T-helper 2 cell treated with Interferon-gamma antibody and Interleukin-4, amounts not matched to agents 5 μg/mL and 100 μg/mL, for 36 hours (primary cell): Measurements from ENCODE around the gene MTHFD1L.
"Not testable (repeated sequence)": the region's sequence is repeated elsewhere in the genome, so short reads cannot be mapped to it uniquely, and the experiment has no call there.

Experiments
- DNase-seq: peaks from one replicate; pipeline ENCODE4 v3.0.0; 2021; ENCODE audit warnings: low spot score
- H3K27ac Mint-ChIP-seq: one replicate; pipeline ENCODE4 v1.8.0; 2021; ENCODE audit warnings: mild to moderate bottlenecking, mixed read lengths
- H3K27me3 Mint-ChIP-seq: one replicate; pipeline ENCODE4 v1.8.0; 2021; ENCODE audit warnings: low read depth, mixed read lengths
- H3K36me3 Mint-ChIP-seq: one replicate; pipeline ENCODE4 v1.8.0; 2021; ENCODE audit warnings: low read depth, mixed read lengths
- H3K4me1 Mint-ChIP-seq: one replicate; pipeline ENCODE4 v1.8.0; 2021; ENCODE audit warnings: low read depth, mixed read lengths
- H3K4me3 Mint-ChIP-seq: one replicate; pipeline ENCODE4 v1.8.0; 2022; ENCODE audit warnings: mild to moderate bottlenecking, moderate library complexity, mixed read lengths
- H3K9me3 Mint-ChIP-seq: one replicate; pipeline ENCODE4 v1.8.0; 2021; ENCODE audit warnings: mixed read lengths

MTHFD1L gene

GRCh38 chr6:150865406-150866146 is at the start of gene MTHFD1L:
Gene MTHFD1L (plus strand): TSS chr6:150865702. CDS start chr6:150865823, 121 bp downstream.
- DNase-seq: peak; percentile 80
- Mint-ChIP-seq H3K4me1 (peaks cover 43% of the 10 kb centered on the region), H3K27me3 (peaks cover 20% of the 10 kb centered on the region), H3K9me3 (no peaks in the 10 kb centered on the region), H3K4me3 (peak within 1 kb of the TSS; percentile 96), H3K36me3 (peaks cover 7% of the 10 kb centered on the region), H3K27ac (peak within 1 kb of the TSS; percentile 88)

- H3K4me3 Mint-ChIP-seq, H3K4me1 Mint-ChIP-seq, H3K36me3 Mint-ChIP-seq, DNase-seq, H3K27ac Mint-ChIP-seq, H3K9me3 Mint-ChIP-seq: not testable (repeated sequence)
- H3K27me3 Mint-ChIP-seq: peaks cover 15% of the 10 kb centered on the region
These were observed 48.9 kb upstream of the MTHFD1L start for GRCh38 chr6:150816554-150816953.

- H3K27ac Mint-ChIP-seq: no peak overlapping the region
These were observed 42.6 kb upstream of the MTHFD1L start for GRCh38 chr6:150822932-150823331.

GRCh38 chr6:150826788-150827187 is 38.7 kb upstream of the MTHFD1L start:
- H3K4me1 Mint-ChIP-seq: no peaks in the 10 kb centered on the region
- H3K27me3 Mint-ChIP-seq: peaks cover 7% of the 10 kb centered on the region
- no peaks in the 10 kb centered on the region for H3K36me3 Mint-ChIP-seq
- H3K4me3 Mint-ChIP-seq: no peak overlapping the region
- no peaks in the 10 kb centered on the region for H3K9me3 Mint-ChIP-seq
- H3K27ac Mint-ChIP-seq: no peak overlapping the region
- no peak for DNase-seq

More at GRCh38 chr6:150822932-150823331, 42.6 kb upstream of the MTHFD1L start:
- peaks cover 7% of the 10 kb centered on the region for H3K27me3 Mint-ChIP-seq
- no peaks in the 10 kb centered on the region for H3K36me3 Mint-ChIP-seq
- H3K4me1 Mint-ChIP-seq: no peaks in the 10 kb centered on the region
- DNase-seq: no peak
- H3K9me3 Mint-ChIP-seq: no peaks in the 10 kb centered on the region
- no peak overlapping the region for H3K4me3 Mint-ChIP-seq

- not testable (repeated sequence) for H3K4me1 Mint-ChIP-seq, DNase-seq, H3K4me3 Mint-ChIP-seq, H3K27me3 Mint-ChIP-seq, H3K27ac Mint-ChIP-seq, H3K9me3 Mint-ChIP-seq, H3K36me3 Mint-ChIP-seq
These were observed 37.4 kb upstream of the MTHFD1L start for GRCh38 chr6:150828107-150828506.

- Mint-ChIP-seq H3K4me1 (no peaks in the 10 kb centered on the region), H3K27ac (no peak overlapping the region), H3K36me3 (no peaks in the 10 kb centered on the region), H3K4me3 (no peak overlapping the region), H3K9me3 (no peaks in the 10 kb centered on the region), H3K27me3 (peaks cover 7% of the 10 kb centered on the region)
- no peak for DNase-seq
These were observed 34.9 kb upstream of the MTHFD1L start for GRCh38 chr6:150830439-150831165.

GRCh38 chr6:150831577-150831976 is 33.9 kb upstream of the MTHFD1L start:
- Mint-ChIP-seq H3K9me3 (no peaks in the 10 kb centered on the region), H3K27ac (no peak overlapping the region), H3K4me3 (no peak overlapping the region), H3K36me3 (no peaks in the 10 kb centered on the region), H3K27me3 (peaks cover 8% of the 10 kb centered on the region), H3K4me1 (no peaks in the 10 kb centered on the region)
- no peak for DNase-seq

- Mint-ChIP-seq H3K27me3 (peaks cover 23% of the 10 kb centered on the region), H3K4me1 (no peaks in the 10 kb centered on the region), H3K36me3 (no peaks in the 10 kb centered on the region), H3K27ac (no peak overlapping the region), H3K4me3 (no peak overlapping the region), H3K9me3 (no peaks in the 10 kb centered on the region)
- no peak for DNase-seq
These were observed 29.9 kb upstream of the MTHFD1L start for GRCh38 chr6:150835620-150836019.

- peaks cover 28% of the 10 kb centered on the region for H3K27me3 Mint-ChIP-seq
- DNase-seq: no peak
- no peak overlapping the region for H3K4me3 Mint-ChIP-seq
- no peak overlapping the region for H3K27ac Mint-ChIP-seq
- no peaks in the 10 kb centered on the region for H3K36me3 Mint-ChIP-seq
- no peaks in the 10 kb centered on the region for H3K9me3 Mint-ChIP-seq
- no peaks in the 10 kb centered on the region for H3K4me1 Mint-ChIP-seq
These were observed 25.3 kb upstream of the MTHFD1L start for GRCh38 chr6:150840185-150840584.

GRCh38 chr6:150841189-150841588 is 24.3 kb upstream of the MTHFD1L start:
- no peak for DNase-seq
- no peak overlapping the region for H3K4me3 Mint-ChIP-seq
- H3K27me3 Mint-ChIP-seq: peaks cover 33% of the 10 kb centered on the region
- no peaks in the 10 kb centered on the region for H3K4me1 Mint-ChIP-seq
- H3K9me3 Mint-ChIP-seq: no peaks in the 10 kb centered on the region
- H3K36me3 Mint-ChIP-seq: no peaks in the 10 kb centered on the region
- H3K27ac Mint-ChIP-seq: no peak overlapping the region

- H3K36me3 Mint-ChIP-seq: no peaks in the 10 kb centered on the region
- DNase-seq: no peak
- no peak overlapping the region for H3K4me3 Mint-ChIP-seq
- peaks cover 34% of the 10 kb centered on the region for H3K27me3 Mint-ChIP-seq
- no peaks in the 10 kb centered on the region for H3K9me3 Mint-ChIP-seq
- H3K4me1 Mint-ChIP-seq: no peaks in the 10 kb centered on the region
- H3K27ac Mint-ChIP-seq: no peak overlapping the region
These were observed 23.8 kb upstream of the MTHFD1L start for GRCh38 chr6:150841697-150842096.

GRCh38 chr6:150844371-150844770 is 21.1 kb upstream of the MTHFD1L start:
- Mint-ChIP-seq H3K9me3 (no peaks in the 10 kb centered on the region), H3K4me1 (peaks cover 3% of the 10 kb centered on the region), H3K27me3 (peaks cover 33% of the 10 kb centered on the region), H3K27ac (no peak overlapping the region), H3K36me3 (no peaks in the 10 kb centered on the region), H3K4me3 (no peak overlapping the region)
- no peak for DNase-seq

- Mint-ChIP-seq H3K4me1 (peaks cover 6% of the 10 kb centered on the region), H3K4me3 (no peak overlapping the region), H3K27me3 (peaks cover 37% of the 10 kb centered on the region), H3K27ac (no peak overlapping the region), H3K9me3 (no peaks in the 10 kb centered on the region), H3K36me3 (no peaks in the 10 kb centered on the region)
- no peak for DNase-seq
These were observed 18.9 kb upstream of the MTHFD1L start for GRCh38 chr6:150846641-150847040.

- Mint-ChIP-seq H3K4me1 (peaks cover 6% of the 10 kb centered on the region), H3K9me3 (no peaks in the 10 kb centered on the region), H3K27me3 (peaks cover 37% of the 10 kb centered on the region), H3K4me3 (no peak overlapping the region), H3K36me3 (no peaks in the 10 kb centered on the region), H3K27ac (no peak overlapping the region)
- DNase-seq: no peak
These were observed 17.1 kb upstream of the MTHFD1L start for GRCh38 chr6:150848400-150848799.
